SKM-1 treated with dmso at 0.1 percent for 144 hours (cell line): Measurements from ENCODE around the gene SH2D3A.
A peak's percentile ranks its signal among the peaks of the same experiment; 100 is the strongest.

ENCODE experiments used
- DNase-seq: peaks from one replicate; lab custom pipeline; 2025; ENCODE audit not compliant: unreplicated experiment; lab: John Stamatoyannopoulos, UW

Gene SH2D3A

GRCh38 chr19:6723108-6723618 is 44.1 kb downstream of the SH2D3A start:
- no peak for DNase-seq

DNA sequence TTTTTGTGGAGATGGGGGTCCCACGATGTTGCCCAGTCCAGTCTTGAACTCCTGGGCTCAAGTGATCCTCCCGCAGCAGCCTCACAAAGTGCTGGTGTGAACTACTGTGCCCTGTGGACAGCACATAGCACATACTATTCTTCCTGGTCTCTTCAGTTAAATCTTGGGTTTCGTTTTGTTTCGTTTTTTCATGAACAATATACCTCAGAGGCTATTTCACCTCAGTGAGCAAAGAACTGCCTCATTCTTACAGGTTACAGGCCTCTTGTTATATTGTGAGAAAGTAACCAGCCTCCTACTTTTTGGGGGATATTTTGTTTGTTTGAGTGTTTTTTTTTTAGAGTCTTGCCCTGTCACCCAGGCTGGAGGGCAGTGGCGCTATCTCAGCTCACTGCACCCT is 45.5 kb downstream of the SH2D3A start:
- DNase-seq = peak; percentile 47

- no peak for DNase-seq
These were observed 46.1 kb downstream of the SH2D3A start for GRCh38 chr19:6721138-6721474.

- peak; percentile 40 for DNase-seq
These were observed 46.7 kb downstream of the SH2D3A start, which contains the start of gene C3 for GRCh38 chr19:6720369-6721137. TSS of gene C3 (minus strand) at chr19:6720650. CDS start at chr19:6720589, 61 bp downstream.

DNA sequence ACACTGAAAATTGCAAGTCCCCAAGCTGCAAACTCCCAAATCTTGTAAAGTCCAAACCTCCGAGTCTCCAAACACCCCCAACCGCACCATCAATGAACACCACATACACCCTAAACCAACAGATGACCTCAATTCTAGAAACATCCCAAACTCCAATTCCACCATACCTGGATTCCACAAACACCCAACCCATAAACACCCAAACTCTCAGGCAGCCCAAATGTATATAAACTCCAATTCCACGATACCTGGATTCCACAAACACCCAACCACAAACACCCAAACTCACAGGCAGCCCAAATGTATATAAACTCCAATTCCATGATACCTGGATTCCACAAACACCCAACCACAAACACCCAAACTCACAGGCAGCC is 47.3 kb downstream of the SH2D3A start:
- DNase-seq = no peak

- DNase-seq = no peak
These were observed 47.7 kb downstream of the SH2D3A start for GRCh38 chr19:6719540-6719861.

DNA sequence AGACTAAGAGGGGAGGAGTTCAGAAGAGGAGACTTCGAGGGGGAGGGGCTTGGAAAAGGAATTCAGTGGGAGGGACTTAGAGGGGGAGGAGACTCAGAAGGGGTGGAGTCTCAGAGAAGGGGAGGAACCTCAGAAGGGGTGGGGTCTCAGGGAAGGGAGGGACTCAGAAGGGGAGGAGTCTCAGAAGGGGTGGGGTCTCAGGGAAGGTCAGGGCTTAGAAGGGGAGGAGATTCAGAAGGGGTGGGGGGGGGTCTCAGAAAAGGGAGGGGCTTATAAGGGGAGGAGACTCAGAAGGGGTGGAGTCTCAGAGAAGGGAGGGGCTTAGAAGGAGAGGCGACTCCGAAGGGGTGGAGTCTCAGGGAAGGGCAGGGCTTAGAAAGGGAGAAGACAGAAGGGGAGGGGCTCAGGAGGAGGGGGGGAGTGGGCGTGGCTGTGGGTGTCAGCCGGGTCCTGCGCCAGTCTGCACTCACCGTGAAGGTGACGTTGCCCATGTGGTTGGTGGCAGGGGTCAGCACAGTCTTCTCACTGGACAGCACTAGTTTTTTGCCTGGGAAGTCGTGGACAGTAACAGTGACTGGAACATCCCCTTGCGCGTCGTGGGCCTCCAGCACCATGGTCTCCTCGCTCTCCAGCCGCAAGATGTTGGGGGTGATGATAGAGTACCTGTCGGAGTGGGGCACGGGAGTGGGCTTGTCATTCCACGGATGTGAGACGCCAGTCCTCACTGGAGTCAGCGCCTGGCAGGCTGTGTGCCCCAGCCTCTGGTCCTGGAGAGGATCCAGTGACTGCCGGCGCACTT is 48.3 kb downstream of the SH2D3A start:
- DNase-seq = peak; percentile 68

DNA sequence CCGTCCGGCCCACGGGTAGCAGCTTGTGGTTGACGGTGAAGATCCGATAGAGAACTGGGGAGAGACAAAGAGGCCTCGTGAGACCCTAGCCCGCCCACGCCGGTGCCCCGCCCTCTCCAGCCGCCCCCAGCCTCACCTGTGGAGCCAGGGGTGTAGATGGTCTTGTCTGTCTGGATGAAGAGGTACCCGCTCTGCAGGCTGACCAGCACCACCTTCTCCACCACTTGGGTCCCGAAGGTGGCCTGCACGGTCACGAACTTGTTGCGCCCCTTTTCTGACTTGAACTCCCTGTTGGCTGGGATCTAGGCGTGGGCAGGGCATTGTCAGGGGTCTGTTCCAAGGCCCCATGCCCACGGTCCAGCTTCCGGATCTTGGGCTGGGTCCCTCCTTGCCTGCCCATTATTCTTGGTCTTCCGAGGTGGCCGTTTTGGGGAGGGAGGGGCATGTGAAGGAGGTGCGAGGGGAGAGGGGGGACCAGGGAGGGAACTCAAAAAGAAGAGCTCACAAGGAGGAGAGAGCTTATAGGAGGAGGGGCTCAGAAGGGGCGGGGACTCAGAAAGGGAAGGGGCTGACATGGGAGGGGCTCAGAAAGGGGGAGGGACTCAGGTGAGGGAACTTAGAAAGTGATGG is 49.0 kb downstream of the SH2D3A start:
- DNase-seq = no peak

- no peak for DNase-seq
These were observed 49.7 kb downstream of the SH2D3A start for GRCh38 chr19:6717441-6717971.

DNA sequence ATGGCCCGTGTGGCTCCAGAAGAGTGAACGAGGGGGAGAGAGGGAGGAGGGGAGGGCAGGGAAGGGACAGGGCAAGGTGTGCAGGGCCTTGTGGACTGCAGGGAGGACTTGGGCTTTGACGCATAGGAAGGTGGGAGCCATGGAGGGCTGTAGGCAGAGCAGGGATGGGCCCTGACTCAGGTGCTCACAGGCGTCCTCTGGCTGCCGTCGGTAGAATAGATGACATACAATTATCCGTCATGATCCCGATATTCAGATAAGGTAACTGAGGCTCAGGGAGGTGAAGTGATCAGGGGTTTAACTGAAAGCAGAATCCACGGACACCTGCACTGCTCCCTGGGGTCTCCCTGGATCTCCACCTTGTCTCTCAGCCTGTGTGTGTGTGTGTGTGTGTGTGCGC is 50.2 kb downstream of the SH2D3A start:
- no peak for DNase-seq

DNA sequence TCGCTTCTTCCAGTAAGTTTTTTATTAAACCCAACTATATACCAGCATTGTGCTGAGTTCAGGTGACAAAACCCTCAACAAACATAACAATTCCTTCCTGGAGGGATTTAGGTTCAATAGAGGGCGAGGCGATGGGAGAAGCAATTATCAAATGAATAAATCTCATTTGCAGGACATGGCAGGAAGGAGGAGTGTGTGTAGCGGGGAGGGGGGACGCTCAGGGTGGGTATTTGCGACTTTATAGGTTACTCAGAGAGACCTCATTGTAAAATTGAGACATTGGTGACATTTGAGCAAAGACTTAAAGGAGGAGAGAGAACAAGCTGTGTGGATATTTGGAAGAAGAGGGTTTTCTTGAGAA is 50.6 kb downstream of the SH2D3A start:
- DNase-seq = no peak

DNA sequence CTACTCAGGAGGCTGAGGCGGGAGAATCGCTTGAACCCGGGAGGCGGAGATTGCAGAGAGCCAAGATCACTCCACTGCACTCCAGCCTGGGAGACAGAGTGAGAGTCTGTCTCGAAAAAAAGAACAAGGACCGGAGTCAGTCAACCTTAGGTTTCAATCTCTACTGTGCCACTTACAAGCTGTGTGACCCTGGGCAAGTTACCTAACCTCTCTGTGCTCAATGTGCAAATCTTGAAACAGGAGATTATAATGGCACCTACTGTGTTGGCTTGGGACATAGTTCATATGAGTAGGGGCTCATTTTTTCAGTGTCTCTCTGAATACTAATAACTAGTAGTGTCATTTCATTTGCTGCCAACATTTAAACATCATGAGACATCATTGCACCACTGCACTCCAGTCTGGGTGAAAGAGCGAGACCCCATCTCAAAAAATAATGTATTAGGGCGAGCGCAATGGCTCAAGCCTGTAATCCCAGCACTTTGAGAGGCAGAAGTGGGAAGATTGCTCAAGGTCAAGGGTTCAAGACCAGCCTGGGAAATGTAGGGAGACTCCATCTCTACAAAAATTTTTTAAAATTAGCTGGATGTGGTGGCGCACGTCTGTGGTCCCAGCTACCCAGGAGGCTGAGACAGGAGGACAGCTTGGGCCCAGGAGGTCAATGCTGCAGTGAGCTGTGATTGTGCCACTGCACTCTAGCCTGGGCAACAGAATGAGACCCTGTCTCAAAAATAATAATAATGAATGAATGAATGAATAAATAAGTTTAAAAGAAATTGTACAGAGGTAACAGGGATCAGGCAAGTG is 52.3 kb downstream of the SH2D3A start:
- no peak for DNase-seq

- DNase-seq = no peak
These were observed 53.2 kb downstream of the SH2D3A start for GRCh38 chr19:6713773-6714692.

- DNase-seq = no peak
These were observed 54.3 kb downstream of the SH2D3A start for GRCh38 chr19:6712692-6713670.

GRCh38 chr19:6712231-6712630 is 55.0 kb downstream of the SH2D3A start:
- no peak for DNase-seq

DNA sequence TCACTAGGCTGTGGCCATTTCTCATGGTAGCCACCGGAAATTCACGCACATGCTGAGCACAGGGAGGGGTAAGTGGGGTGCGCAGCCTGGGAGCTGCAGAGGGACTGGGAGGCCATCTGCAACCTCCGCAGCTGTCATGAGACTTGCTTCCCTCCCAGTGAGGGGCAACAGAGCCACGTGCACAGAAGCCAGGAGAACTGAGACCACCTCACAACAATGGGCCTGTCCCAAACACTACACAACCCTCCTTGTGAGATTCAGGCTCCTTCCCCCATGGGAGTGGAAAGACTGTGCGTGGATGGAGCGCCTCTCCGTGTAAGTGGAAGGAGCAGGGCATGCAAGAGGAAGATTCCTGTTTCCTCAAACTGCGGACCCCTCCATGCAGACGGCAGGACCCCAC is 55.6 kb downstream of the SH2D3A start:
- no peak for DNase-seq

GRCh38 chr19:6711078-6711361 is 56.2 kb downstream of the SH2D3A start:
- no peak for DNase-seq

GRCh38 chr19:6710273-6711077 is 56.8 kb downstream of the SH2D3A start:
- DNase-seq = no peak
